PC-9 (cell line): ENCODE results near the gene ECHDC3. TPM values are rescaled to one million over a fixed set of nuclear protein-coding genes. Genes with fewer than 3 reads are reported as not detected.

Source experiments
- BruUV-seq: library from RNA; stranded (reverse); fragments of 400-500 nt; replicated peaks from 2 replicates; lab custom pipeline; 2021; lab: Mats Ljungman, UMichigan
- CTCF ChIA-PET: fragments of 300-600 bp; sonication (Branson Sonifier 250); formaldehyde crosslinking; loops from one replicate; lab custom pipeline; 2022; ENCODE audit warnings: antibody characterized with exemption; lab: Charles Lee
- POLR2A ChIA-PET: fragments of 300-600 bp; sonication (Branson Sonifier 250); formaldehyde crosslinking; loops from one replicate; lab custom pipeline; 2022; ENCODE audit warnings: antibody characterized with exemption; ENCODE audit not compliant: unreplicated experiment; lab: Charles Lee
- DNase-seq, 2 experiments: peaks; one replicate each; pipeline versions ENCODE4 v3.0.0 to v3.0.0-alpha.2; 2015 to 2022; ENCODE audit warnings: mixed read lengths in 1 of 2
- H2AFZ ChIP-seq: fragments of 200-600 bp; sonication (generic); 2 replicates; pipeline ENCODE4 v1.8.1; 2017; ENCODE audit warnings: antibody characterized with exemption
- H3F3A ChIP-seq: fragments of 200-600 bp; sonication (generic); 2 replicates; pipeline ENCODE4 v1.8.1; 2017; ENCODE audit warnings: antibody characterized with exemption, mild to moderate bottlenecking, low read depth; ENCODE audit not compliant: insufficient read depth
- H3K27ac ChIP-seq: fragments of 200-600 bp; sonication (generic); 2 replicates; pipeline ENCODE4 v1.6.1; 2016; ENCODE audit warnings: mixed run types
- H3K27me3 ChIP-seq: fragments of 200-600 bp; sonication (generic); 2 replicates; pipeline ENCODE4 v1.6.1; 2016; ENCODE audit warnings: low read depth, mixed run types; ENCODE audit not compliant: insufficient read depth
- H3K36me3 ChIP-seq: fragments of 200-600 bp; sonication (generic); 2 replicates; pipeline ENCODE4 v1.6.1; 2016; ENCODE audit warnings: low read depth, mixed run types
- H3K4me1 ChIP-seq: fragments of 200-600 bp; sonication (generic); replicated peaks from 2 replicates; pipeline ENCODE4 v1.6.1; 2016; ENCODE audit warnings: mixed run types; ENCODE audit not compliant: insufficient read depth
- H3K4me2 ChIP-seq: fragments of 200-600 bp; sonication (generic); 2 replicates; pipeline ENCODE4 v1.6.1; 2017; ENCODE audit warnings: mixed run types
- H3K4me3 ChIP-seq: fragments of 200-600 bp; sonication (generic); 2 replicates; pipeline ENCODE4 v1.6.1; 2016; ENCODE audit warnings: mixed run types
- H3K79me2 ChIP-seq: fragments of 200-600 bp; sonication (generic); 2 replicates; pipeline ENCODE4 v1.6.1; 2017; ENCODE audit warnings: low read depth, mixed run types
- H3K9me2 ChIP-seq: fragments of 200-600 bp; sonication (generic); 2 replicates; pipeline ENCODE4 v1.8.1; 2017; ENCODE audit warnings: mild to moderate bottlenecking; ENCODE audit not compliant: insufficient read depth
- H3K9me3 ChIP-seq: fragments of 200-600 bp; sonication (generic); 2 replicates; pipeline ENCODE4 v1.8.1; 2016; ENCODE audit warnings: low read depth; ENCODE audit not compliant: insufficient read depth
- H4K20me1 ChIP-seq: fragments of 200-600 bp; sonication (generic); 2 replicates; pipeline ENCODE4 v1.8.1; 2017; ENCODE audit not compliant: insufficient read depth
- EZH2 ChIP-seq: fragments of 200-600 bp; sonication (generic); IDR thresholded peaks from 2 replicates; pipeline ENCODE4 v1.8.0; 2017; ENCODE audit warnings: antibody characterized with exemption, low read depth
- intact Hi-C: fragments of 100-400 bp; cut with micrococcal nuclease; formaldehyde crosslinking; loops from one replicate; pipeline ENCODE4 v1.10.0; 2022; ENCODE audit not compliant: unreplicated experiment
- total RNA-seq: library from RNA; stranded (reverse); gene quantifications from 2 replicates; pipeline ENCODE4 v1.2.3, GENCODE V29; 2021
- TF ChIP-seq, protein P1 (sequence below): fragments of 200-600 bp; sonication (generic); conservative IDR thresholded peaks from 2 replicates; pipeline ENCODE4 v1.6.1; 2017; ENCODE audit warnings: mixed run types, antibody characterized with exemption, mild to moderate bottlenecking, moderate library complexity

The ECHDC3 gene
- total RNA-seq, 1 experiment from 2014 or later, result not detected

DNA sequence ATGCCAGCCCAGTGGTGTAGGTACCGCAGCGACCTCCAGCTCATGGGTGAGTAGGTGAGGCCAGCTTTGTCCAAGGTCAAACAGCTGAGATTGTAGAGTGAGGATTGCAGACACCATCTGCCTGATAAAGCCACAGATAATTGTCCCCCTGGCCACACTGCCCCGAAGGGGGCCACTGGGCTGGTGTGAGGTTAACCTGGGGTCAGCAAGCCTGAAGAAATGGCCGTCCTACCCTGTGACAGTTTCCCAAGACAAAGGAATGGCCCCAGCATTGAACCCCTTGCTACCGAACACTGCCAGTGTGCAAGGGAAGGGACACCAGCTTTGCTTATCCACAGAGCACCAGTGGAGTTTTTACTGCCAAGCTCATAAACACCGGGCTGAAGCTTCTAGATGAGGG lies 23.0 kb downstream of the ECHDC3 start:
- intact Hi-C loops, result no loop called here
- no peak overlapping the region for H2AFZ ChIP-seq
- DNase-seq, result no peak
- CTCF ChIA-PET, result no interaction called here
- no peaks in the 10 kb centered on the region for H3K9me2 ChIP-seq
- H3F3A ChIP-seq, result no peaks in the 10 kb centered on the region
- no TSS peak for BruUV-seq
- TF ChIP-seq, protein P1, sequence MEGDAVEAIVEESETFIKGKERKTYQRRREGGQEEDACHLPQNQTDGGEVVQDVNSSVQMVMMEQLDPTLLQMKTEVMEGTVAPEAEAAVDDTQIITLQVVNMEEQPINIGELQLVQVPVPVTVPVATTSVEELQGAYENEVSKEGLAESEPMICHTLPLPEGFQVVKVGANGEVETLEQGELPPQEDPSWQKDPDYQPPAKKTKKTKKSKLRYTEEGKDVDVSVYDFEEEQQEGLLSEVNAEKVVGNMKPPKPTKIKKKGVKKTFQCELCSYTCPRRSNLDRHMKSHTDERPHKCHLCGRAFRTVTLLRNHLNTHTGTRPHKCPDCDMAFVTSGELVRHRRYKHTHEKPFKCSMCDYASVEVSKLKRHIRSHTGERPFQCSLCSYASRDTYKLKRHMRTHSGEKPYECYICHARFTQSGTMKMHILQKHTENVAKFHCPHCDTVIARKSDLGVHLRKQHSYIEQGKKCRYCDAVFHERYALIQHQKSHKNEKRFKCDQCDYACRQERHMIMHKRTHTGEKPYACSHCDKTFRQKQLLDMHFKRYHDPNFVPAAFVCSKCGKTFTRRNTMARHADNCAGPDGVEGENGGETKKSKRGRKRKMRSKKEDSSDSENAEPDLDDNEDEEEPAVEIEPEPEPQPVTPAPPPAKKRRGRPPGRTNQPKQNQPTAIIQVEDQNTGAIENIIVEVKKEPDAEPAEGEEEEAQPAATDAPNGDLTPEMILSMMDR, result no peak
- no peak for TF ChIP-seq EZH2
- POLR2A ChIA-PET, result no interaction called here
- H3K27ac ChIP-seq, result no peak overlapping the region
- H3K27me3 ChIP-seq, result no peaks in the 10 kb centered on the region
- no peaks in the 10 kb centered on the region for H3K4me1 ChIP-seq
- no peaks in the 10 kb centered on the region for H4K20me1 ChIP-seq
- H3K36me3 ChIP-seq, result no peaks in the 10 kb centered on the region
- H3K4me2 ChIP-seq, result no peak overlapping the region
- no peak overlapping the region for H3K4me3 ChIP-seq
- H3K9me3 ChIP-seq, result no peaks in the 10 kb centered on the region
- no peaks in the 10 kb centered on the region for H3K79me2 ChIP-seq

DNA sequence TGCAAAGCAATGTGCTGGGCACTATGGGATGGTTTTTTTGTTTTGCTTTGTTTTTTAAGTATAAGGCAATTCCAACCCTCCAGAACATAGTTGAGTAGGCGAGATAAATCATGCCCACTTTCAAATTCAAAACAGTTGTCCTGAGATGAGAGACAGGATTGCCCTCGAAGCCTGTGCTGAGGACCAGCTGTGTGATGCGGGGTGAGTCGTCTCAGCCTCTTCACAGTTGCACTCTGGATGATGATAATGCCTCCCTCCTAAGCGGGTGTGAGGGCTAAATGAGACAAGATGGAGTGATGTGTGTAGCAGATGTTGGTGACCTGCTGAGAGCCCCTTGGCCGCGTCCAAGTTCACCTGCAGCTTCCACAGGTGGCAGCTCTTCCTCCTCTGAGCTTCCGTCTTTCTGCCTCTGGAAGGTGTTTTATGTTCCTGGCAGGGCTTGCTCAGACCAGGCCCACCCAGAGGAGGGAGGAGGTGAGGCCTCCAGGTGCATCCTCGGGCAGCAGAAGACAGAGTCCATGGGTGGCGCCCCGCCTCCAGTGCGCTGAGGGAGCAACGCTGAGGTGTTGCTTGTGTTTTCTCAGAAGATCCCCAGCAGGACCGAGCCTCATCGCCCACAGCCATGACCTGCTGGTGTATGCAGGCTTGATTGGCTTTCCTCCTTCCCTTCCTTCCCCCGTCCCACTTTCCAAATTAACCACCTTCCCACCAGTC lies 30.6 kb downstream of the ECHDC3 start:
- CTCF ChIA-PET, result no interaction called here
- no peaks in the 10 kb centered on the region for H4K20me1 ChIP-seq
- no TSS peak for BruUV-seq
- no peaks in the 10 kb centered on the region for H3K27me3 ChIP-seq
- no peaks in the 10 kb centered on the region for H3F3A ChIP-seq
- DNase-seq, result no peak
- intact Hi-C loops, result no loop called here
- no peaks in the 10 kb centered on the region for H3K36me3 ChIP-seq
- TF ChIP-seq, protein P1, result no peak
- TF ChIP-seq EZH2, result no peak
- H3K9me2 ChIP-seq, result no peaks in the 10 kb centered on the region
- no peak overlapping the region for H2AFZ ChIP-seq
- H3K27ac ChIP-seq, result no peak overlapping the region
- peaks cover 10% of the 10 kb centered on the region; the same call in 1 of the 2 replicates for H3K4me1 ChIP-seq
- H3K9me3 ChIP-seq, result no peaks in the 10 kb centered on the region
- POLR2A ChIA-PET, result no interaction called here
- no peak overlapping the region for H3K4me2 ChIP-seq
- H3K79me2 ChIP-seq, result no peaks in the 10 kb centered on the region
- no peak overlapping the region for H3K4me3 ChIP-seq

DNA sequence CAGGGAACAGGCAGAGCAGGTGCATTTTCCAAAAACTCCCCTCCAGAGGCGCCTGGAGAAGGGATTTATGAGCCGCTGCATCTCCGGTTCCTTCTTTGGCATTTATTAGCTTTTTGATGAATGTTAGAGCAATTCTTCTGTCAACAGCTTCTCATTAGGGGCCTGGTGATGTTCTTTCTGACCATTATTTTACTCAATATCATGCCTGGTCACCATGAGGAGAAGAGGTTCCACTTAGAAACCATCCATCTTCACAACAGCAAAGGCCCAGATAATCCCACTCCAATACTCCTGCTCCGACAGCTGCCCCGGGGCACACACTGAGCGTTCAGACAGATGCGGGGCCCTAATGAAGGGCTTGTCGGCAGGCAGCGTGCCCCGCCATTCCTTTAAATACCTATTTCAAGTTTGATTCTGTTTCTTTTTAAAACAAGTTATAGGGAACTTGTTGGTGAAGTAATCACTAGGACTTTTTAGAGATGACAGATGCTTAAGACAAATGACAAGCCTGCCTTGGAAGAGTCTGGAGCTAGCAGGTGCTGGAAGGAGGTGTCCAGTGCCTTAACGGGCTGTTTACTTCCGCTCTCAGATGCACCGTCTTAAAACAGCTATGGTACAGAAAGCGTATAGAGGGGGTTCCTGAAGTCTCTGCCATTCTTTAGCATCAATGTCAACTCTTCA lies 31.7 kb downstream of the ECHDC3 start:
- Histone ChIP-seq H3K9me2 (no peaks in the 10 kb centered on the region), H3K36me3 (no peaks in the 10 kb centered on the region), H3K27ac (no peak overlapping the region), H3K27me3 (no peaks in the 10 kb centered on the region), H2AFZ (no peak overlapping the region), H3K9me3 (no peaks in the 10 kb centered on the region), H3K4me3 (no peak overlapping the region), H3F3A (no peaks in the 10 kb centered on the region), H3K4me1 (peaks cover 10% of the 10 kb centered on the region; the same call in 1 of the 2 replicates), H4K20me1 (no peaks in the 10 kb centered on the region), H3K79me2 (no peaks in the 10 kb centered on the region), H3K4me2 (no peak overlapping the region)
- DNase-seq, result no peak
- TF ChIP-seq, protein P1, result no peak
- TF ChIP-seq EZH2, result no peak
- POLR2A ChIA-PET, result interaction anchor here (0.6 to 0.7 kb wide), 2 partner anchors 101 to 565 kb away, joined by 4 read pairs; no protein-coding TSS in a partner anchor
- no TSS peak for BruUV-seq
- CTCF ChIA-PET, result no interaction called here
- intact Hi-C loops, result no loop called here
